K562 (cell line): ENCODE results near the gene PLAAT4. TPM values are rescaled to one million over a fixed set of nuclear protein-coding genes. Genes with fewer than 3 reads are reported as not detected.

Experiments
- ATAC-seq: fragments of 200-7000 bp; cut with Tn5 transposase; 3 replicates; pipeline ENCODE4 v1.9.1; 2020; ENCODE audit warnings: moderate library complexity
- BruUV-seq: library from RNA; stranded (reverse); fragments of 400-500 nt; replicated peaks from 2 replicates; lab custom pipeline; 2021; lab: Mats Ljungman, UMichigan
- CTCF ChIA-PET: fragments of 300-600 bp; formaldehyde crosslinking; extraction: SDS; loops from one replicate; lab custom pipeline; 2021; ENCODE audit warnings: low intra/inter-chr PET ratio; lab: Yijun Ruan, JAX
- POLR2A ChIA-PET: fragments of 300-600, 350-650 bp; sonication (Branson Sonifier 250); formaldehyde crosslinking; extraction: SDS; loops from one replicate; lab custom pipeline; 2021; ENCODE audit warnings: antibody characterized with exemption, inconsistent platforms; lab: Yijun Ruan, JAX
- DNase-seq, 4 experiments: peaks; one replicate each; pipeline versions ENCODE4 v3.0.0 to v3.0.0-alpha.2; 2011 to 2018; ENCODE audit warnings: low spot score in 3 of 4, mixed read lengths in 3 of 4; ENCODE audit errors: extremely low read depth in 1 of 4
- FAIRE-seq: peaks from 2 replicates; lab custom pipeline; 2011; peaks lifted over from hg19 to GRCh38; lab: Jason Lieb, UNC
- H2AFZ ChIP-seq: 2 replicates; pipeline ENCODE4 v1.6.0; 2011; ENCODE audit warnings: low read depth, low read length, control low read depth, inconsistent platforms
- H3K27ac ChIP-seq: fragments of 200-600 bp; 3 replicates; pipeline ENCODE4 v1.8.0; 2011; ENCODE audit warnings: low read depth, mild to moderate bottlenecking, control low read depth, inconsistent platforms, low read length, moderate library complexity, mixed read lengths; ENCODE audit errors: extremely low read depth
- H3K27me3 ChIP-seq, 2 experiments: fragments of 300-600 bp in 1 of 2; 2 replicates in 1 of 2; 3 replicates in 1 of 2; pipeline versions ENCODE4 v1.6.0 to v1.8.0; 2011; ENCODE audit warnings: inconsistent platforms in 2 of 2, low read length in 2 of 2, mild to moderate bottlenecking in 1 of 2, mixed read lengths in 1 of 2, moderate library complexity in 1 of 2; ENCODE audit not compliant: control insufficient read depth in 2 of 2, insufficient read depth in 2 of 2
- H3K36me3 ChIP-seq: fragments of 300-600 bp; 3 replicates; pipeline ENCODE4 v1.8.0; 2011; ENCODE audit warnings: mild to moderate bottlenecking, low read length, inconsistent platforms; ENCODE audit not compliant: control insufficient read depth, insufficient read depth
- H3K4me1 ChIP-seq, 2 experiments: fragments of 200-600 bp in 1 of 2; replicated peaks in 1 of 2; 2 replicates in 1 of 2; 3 replicates in 1 of 2; pipeline versions ENCODE4 v1.5.1 to v1.8.0; 2011; ENCODE audit warnings: inconsistent platforms in 2 of 2, low read length in 2 of 2, mild to moderate bottlenecking in 1 of 2, mixed read lengths in 1 of 2, moderate library complexity in 1 of 2; ENCODE audit not compliant: control insufficient read depth in 2 of 2, insufficient read depth in 2 of 2
- H3K4me2 ChIP-seq: 2 replicates; pipeline ENCODE4 v1.6.1; 2011; ENCODE audit warnings: low read length, control low read depth, inconsistent platforms, mixed read lengths; ENCODE audit not compliant: insufficient read depth
- H3K4me3 ChIP-seq: fragments of 200-600 bp; sonication (generic), shearing (Covaris generic); 2 replicates; pipeline ENCODE4 v1.5.1; 2016; ENCODE audit warnings: control low read depth, inconsistent platforms
- H3K79me2 ChIP-seq: fragments of 200-600 bp; 3 replicates; pipeline ENCODE4 v1.8.0; 2011; ENCODE audit warnings: low read length, inconsistent platforms; ENCODE audit not compliant: control insufficient read depth, insufficient read depth
- H3K9ac ChIP-seq, 2 experiments: 2 replicates each; pipeline versions ENCODE4 v1.6.0 to v1.6.1; 2011; ENCODE audit warnings: low read depth in 2 of 2, low read length in 2 of 2, control low read depth in 1 of 2, inconsistent platforms in 1 of 2, mild to moderate bottlenecking in 1 of 2, mixed read lengths in 1 of 2; ENCODE audit not compliant: insufficient read depth in 1 of 2
- H3K9me1 ChIP-seq: one replicate; pipeline ENCODE4 v1.6.0; 2011; ENCODE audit warnings: inconsistent platforms, mild to moderate bottlenecking, low read length, moderate library complexity; ENCODE audit not compliant: control insufficient read depth, insufficient read depth
- H3K9me3 ChIP-seq: replicated peaks from 2 replicates; pipeline ENCODE4 v1.5.1; 2011; ENCODE audit warnings: low read depth, low read length, inconsistent platforms; ENCODE audit not compliant: control insufficient read depth, insufficient read depth
- H4K20me1 ChIP-seq: replicated peaks from 2 replicates; pipeline ENCODE4 v1.6.1; 2011; ENCODE audit warnings: low read length, inconsistent platforms, mixed read lengths; ENCODE audit not compliant: control insufficient read depth, insufficient read depth
- CHCHD3 ChIP-seq: fragments of 250-450 bp; sonication (Bioruptor Pico); IDR thresholded peaks from 2 replicates; pipeline ENCODE4 v2.1.2; 2022; ENCODE audit warnings: mild to moderate bottlenecking
- JUN ChIP-seq, 2 experiments: sonication (generic) in 1 of 2; formaldehyde crosslinking in 1 of 2; IDR thresholded peaks; 2 replicates each; pipeline versions ENCODE4 v1.6.1 to v1.8.0; 2012 to 2022; ENCODE audit warnings: borderline replicate concordance in 2 of 2, mild to moderate bottlenecking in 2 of 2, improper control_type of control experiment in 1 of 2, low read depth in 1 of 2, low read length in 1 of 2, missing genetic modification reagents in 1 of 2
- JUNB ChIP-seq: fragments of 450-650 bp; formaldehyde crosslinking; conservative IDR thresholded peaks from 2 replicates; pipeline ENCODE4 v1.4.0; 2020; ENCODE audit warnings: mild to moderate bottlenecking
- SETDB1 ChIP-seq: IDR thresholded peaks from one replicate; pipeline ENCODE4 v1.6.1; 2012; ENCODE audit warnings: low read length, control low read depth, inconsistent platforms
- ZNF143 ChIP-seq: sonication (generic); formaldehyde crosslinking; IDR thresholded peaks from 2 replicates; pipeline ENCODE4 v1.9.0; 2022; ENCODE audit warnings: mild to moderate bottlenecking, missing genetic modification reagents
- ZNF354B ChIP-seq: fragments of 250-450 bp; sonication (Bioruptor Pico); IDR thresholded peaks from 2 replicates; pipeline ENCODE4 v1.4.0; 2020
- WGBS: fragments of 100-300 bp; shearing (Covaris generic); methylation state at CpG from one replicate; pipeline ENCODE4 v1.1.6; 2016; ENCODE audit warnings: low coverage, mixed read lengths; ENCODE audit not compliant: insufficient coverage; ENCODE audit errors: missing lambda C conversion rate; 5-methylcytosine and 5-hydroxymethylcytosine counted together
- in situ Hi-C: fragments of 300-500 bp; cut with MboI; formaldehyde crosslinking; loops from 4 replicates; pipeline ENCODE4 v1.15.0; 2018; ENCODE audit warnings: inconsistent platforms, mixed read lengths
- intact Hi-C: fragments of 100-400 bp; cut with micrococcal nuclease; formaldehyde crosslinking; loops from 2 replicates; pipeline ENCODE4 v1.14.2; 2022
- polyA plus RNA-seq, 8 experiments: library from polyadenylated mRNA; depleted of rRNA in 4 of 8; stranded (reverse) in 5 of 8; unstranded in 3 of 8; fragments of >200 nt; fragmentation: Nextera tagmentation in 2 of 8; fragmentation: Illumina TruSeq in 1 of 8; extraction: Ambion mirVana in 2 of 8; extraction: Trizol in 1 of 8; gene quantifications; 2 replicates each; pipeline versions ENCODE4 v1.2.1 to v1.2.3, GENCODE V29; 2011 to 2014; ENCODE audit warnings: inconsistent platforms in 1 of 8, missing spikeins in 1 of 8
- total RNA-seq, 7 experiments: library from RNA; depleted of rRNA in 6 of 7; stranded (reverse); fragments of >200 nt in 6 of 7; fragmentation: Illumina TruSeq in 2 of 7; extraction: Trizol in 2 of 7; gene quantifications; 2 replicates each; pipeline versions ENCODE4 v1.2.1 to v1.2.3, GENCODE V29; 2011 to 2021; ENCODE audit warnings: low replicate concordance in 1 of 7
- TF ChIP-seq, protein P1 (sequence below): sonication (generic); formaldehyde crosslinking; IDR thresholded peaks from 2 replicates; pipeline ENCODE4 v1.8.0; 2023; ENCODE audit warnings: mild to moderate bottlenecking, missing genetic modification reagents

The PLAAT4 gene
- total and polyA plus RNA-seq, 9 of the 15 experiments (the other 6 are each of a cell fraction or from before 2014, with no cell fraction given): 0.54 to 3.0 (median 1.3) TPM; not detected in 1

GRCh38 chr11:63560506-63561180 is 24.0 kb downstream of the PLAAT4 start:
- Histone ChIP-seq H3K27me3 (no peaks in the 10 kb centered on the region), H3K9me3 (no peaks in the 10 kb centered on the region), H3K9me1 (no peaks in the 10 kb centered on the region), H3K4me1 (peaks cover 9 to 29% of the 10 kb centered on the region in 2 experiments; a peak in 4 of 5 replicates), H3K4me2 (no peak overlapping the region), H4K20me1 (no peaks in the 10 kb centered on the region), H3K9ac (no peak overlapping the region), H3K36me3 (no peaks in the 10 kb centered on the region), H3K79me2 (no peaks in the 10 kb centered on the region), H3K4me3 (no peak overlapping the region), H3K27ac (no peak overlapping the region), H2AFZ (no peak overlapping the region)
- TF ChIP-seq SETDB1 (no peak), CHCHD3 (no peak), ZNF354B (CRISPR knock-in tag) (no peak), ZNF143 (CRISPR knock-in tag) (no peak), JUNB (no peak), JUN (IDR thresholded peaks at IDR 0.05; ENCODE audit: borderline replicate concordance, low read depth, low read length) (no peak), JUN (CRISPR knock-in tag; IDR thresholded peaks at IDR 0.05; ENCODE audit: borderline replicate concordance) (no peak)
- TF ChIP-seq, protein P1, sequence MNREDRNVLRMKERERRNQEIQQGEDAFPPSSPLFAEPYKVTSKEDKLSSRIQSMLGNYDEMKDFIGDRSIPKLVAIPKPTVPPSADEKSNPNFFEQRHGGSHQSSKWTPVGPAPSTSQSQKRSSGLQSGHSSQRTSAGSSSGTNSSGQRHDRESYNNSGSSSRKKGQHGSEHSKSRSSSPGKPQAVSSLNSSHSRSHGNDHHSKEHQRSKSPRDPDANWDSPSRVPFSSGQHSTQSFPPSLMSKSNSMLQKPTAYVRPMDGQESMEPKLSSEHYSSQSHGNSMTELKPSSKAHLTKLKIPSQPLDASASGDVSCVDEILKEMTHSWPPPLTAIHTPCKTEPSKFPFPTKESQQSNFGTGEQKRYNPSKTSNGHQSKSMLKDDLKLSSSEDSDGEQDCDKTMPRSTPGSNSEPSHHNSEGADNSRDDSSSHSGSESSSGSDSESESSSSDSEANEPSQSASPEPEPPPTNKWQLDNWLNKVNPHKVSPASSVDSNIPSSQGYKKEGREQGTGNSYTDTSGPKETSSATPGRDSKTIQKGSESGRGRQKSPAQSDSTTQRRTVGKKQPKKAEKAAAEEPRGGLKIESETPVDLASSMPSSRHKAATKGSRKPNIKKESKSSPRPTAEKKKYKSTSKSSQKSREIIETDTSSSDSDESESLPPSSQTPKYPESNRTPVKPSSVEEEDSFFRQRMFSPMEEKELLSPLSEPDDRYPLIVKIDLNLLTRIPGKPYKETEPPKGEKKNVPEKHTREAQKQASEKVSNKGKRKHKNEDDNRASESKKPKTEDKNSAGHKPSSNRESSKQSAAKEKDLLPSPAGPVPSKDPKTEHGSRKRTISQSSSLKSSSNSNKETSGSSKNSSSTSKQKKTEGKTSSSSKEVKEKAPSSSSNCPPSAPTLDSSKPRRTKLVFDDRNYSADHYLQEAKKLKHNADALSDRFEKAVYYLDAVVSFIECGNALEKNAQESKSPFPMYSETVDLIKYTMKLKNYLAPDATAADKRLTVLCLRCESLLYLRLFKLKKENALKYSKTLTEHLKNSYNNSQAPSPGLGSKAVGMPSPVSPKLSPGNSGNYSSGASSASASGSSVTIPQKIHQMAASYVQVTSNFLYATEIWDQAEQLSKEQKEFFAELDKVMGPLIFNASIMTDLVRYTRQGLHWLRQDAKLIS (CRISPR knock-in tag): no peak
- BruUV-seq: no TSS peak
- ChIA-PET POLR2A (interaction anchor here (1.1 kb wide), 1 partner anchor 11 kb away, joined by 3 read pairs; no protein-coding TSS in a partner anchor), CTCF (no interaction called here)
- FAIRE-seq (no peak), DNase-seq (no peak), ATAC-seq (no peak)
- intact Hi-C loops: no loop called here
- in situ Hi-C loops: no loop called here
- WGBS: 47% methylated on average over 7 of the region's 7 CpGs
